Endothelial cell of umbilical vein (primary cell): ENCODE data around the gene MYO7B. TPM values are rescaled to one million over a fixed set of nuclear protein-coding genes. Genes with fewer than 3 reads are reported as not detected.

Experiments used
- BruUV-seq: library from RNA; stranded (reverse); fragments of 400-500 nt; replicated peaks from 2 replicates; lab custom pipeline; 2021; lab: Mats Ljungman, UMichigan
- CTCF ChIA-PET: fragments of 300-600, 350-600 bp; sonication (Branson Sonifier 250); formaldehyde crosslinking; loops from one replicate; lab custom pipeline; 2021; ENCODE audit warnings: antibody characterized with exemption, inconsistent platforms; lab: Charles Lee
- POLR2A ChIA-PET: fragments of 300-600, 350-600 bp; sonication (Branson Sonifier 250); formaldehyde crosslinking; loops from one replicate; lab custom pipeline; 2021; ENCODE audit warnings: antibody characterized with exemption, inconsistent platforms; lab: Charles Lee
- DNase-seq: peaks from one replicate; pipeline ENCODE4 v3.0.0-alpha.2; 2011; ENCODE audit warnings: low read depth, low spot score
- FAIRE-seq: peaks from 2 replicates; lab custom pipeline; 2011; peaks lifted over from hg19 to GRCh38; lab: Jason Lieb, UNC
- H2AFZ ChIP-seq: 2 replicates; pipeline ENCODE4 v1.6.0; 2012; ENCODE audit warnings: low read depth, low read length, control low read depth, inconsistent platforms
- H3K27ac ChIP-seq: 2 replicates; pipeline ENCODE4 v1.5.1; 2011; ENCODE audit warnings: low read depth, mild to moderate bottlenecking, control low read depth, low read length, moderate library complexity; ENCODE audit not compliant: insufficient read depth
- H3K27me3 ChIP-seq, 2 experiments: 2 replicates each; pipeline versions ENCODE4 v1.6.0 to v1.6.1; 2011; ENCODE audit warnings: low read length in 2 of 2, mixed read lengths in 1 of 2; ENCODE audit not compliant: control insufficient read depth in 2 of 2, insufficient read depth in 2 of 2
- H3K36me3 ChIP-seq, 2 experiments: 2 replicates in 1 of 2; 3 replicates in 1 of 2; pipeline ENCODE4 v1.5.1; 2011; ENCODE audit warnings: low read length in 2 of 2, mild to moderate bottlenecking in 1 of 2, moderate library complexity in 1 of 2; ENCODE audit not compliant: control insufficient read depth in 2 of 2, insufficient read depth in 2 of 2; ENCODE audit errors: extremely low read depth in 1 of 2
- H3K4me1 ChIP-seq: 3 replicates; pipeline ENCODE4 v1.5.1; 2011; ENCODE audit warnings: mild to moderate bottlenecking, low read length; ENCODE audit not compliant: control insufficient read depth, insufficient read depth; ENCODE audit errors: extremely low read depth
- H3K4me2 ChIP-seq: 2 replicates; pipeline ENCODE4 v1.6.1; 2011; ENCODE audit warnings: low read length, control low read depth, mixed read lengths; ENCODE audit not compliant: insufficient read depth
- H3K4me3 ChIP-seq, 3 experiments: fragments of 200-600 bp in 1 of 3; sonication (generic), shearing (Covaris generic) in 1 of 3; replicated peaks in 1 of 3; 2 replicates each; pipeline ENCODE4 v1.5.1; 2011 to 2016; ENCODE audit warnings: control low read depth in 3 of 3, low read length in 3 of 3, mild to moderate bottlenecking in 2 of 3, inconsistent platforms in 1 of 3, low read depth in 1 of 3, moderate library complexity in 1 of 3; ENCODE audit not compliant: insufficient read depth in 1 of 3
- H3K79me2 ChIP-seq: 2 replicates; pipeline ENCODE4 v1.6.0; 2012; ENCODE audit warnings: low read length, inconsistent platforms; ENCODE audit not compliant: control insufficient read depth, insufficient read depth
- H3K9ac ChIP-seq: replicated peaks from 2 replicates; pipeline ENCODE3; 2011; ENCODE audit warnings: low read length, control low read depth; ENCODE audit not compliant: insufficient read depth; ENCODE audit errors: extremely low read depth
- H3K9me1 ChIP-seq: replicated peaks from 3 replicates; pipeline ENCODE4 v1.6.0; 2011; ENCODE audit warnings: mild to moderate bottlenecking, low read length; ENCODE audit not compliant: control insufficient read depth, insufficient read depth; ENCODE audit errors: extremely low read depth
- H3K9me3 ChIP-seq: replicated peaks from 2 replicates; pipeline ENCODE4 v1.5.1; 2012; ENCODE audit warnings: low read length, inconsistent platforms; ENCODE audit not compliant: control insufficient read depth, insufficient read depth
- H4K20me1 ChIP-seq: replicated peaks from 2 replicates; pipeline ENCODE3; 2011; ENCODE audit warnings: mild to moderate bottlenecking, low read length; ENCODE audit not compliant: control insufficient read depth, insufficient read depth; ENCODE audit errors: extremely low read depth
- CTCF ChIP-seq, 2 donors: IDR thresholded peaks; 1 replicate in 1 of 2; 2 replicates in 1 of 2; pipeline ENCODE4 v1.5.1; 2011; ENCODE audit warnings: low read length in 2 of 2, mild to moderate bottlenecking in 2 of 2, moderate library complexity in 2 of 2, control low read depth in 1 of 2, inconsistent platforms in 1 of 2, low read depth in 1 of 2; ENCODE audit not compliant: insufficient read depth in 1 of 2; ENCODE audit errors: extremely low read depth in 1 of 2
- EZH2 ChIP-seq: IDR thresholded peaks from 2 replicates; pipeline ENCODE4 v1.6.1; 2012; ENCODE audit warnings: borderline replicate concordance, low read depth, mild to moderate bottlenecking, moderate library complexity, low read length, inconsistent platforms; ENCODE audit not compliant: severe bottlenecking
- FOS ChIP-seq: IDR thresholded peaks from 2 replicates; pipeline ENCODE4 v1.6.1; 2011; ENCODE audit warnings: mild to moderate bottlenecking, low read length, moderate library complexity, borderline replicate concordance; ENCODE audit not compliant: insufficient read depth
- GATA2 ChIP-seq: IDR thresholded peaks from 2 replicates; pipeline ENCODE4 v1.7.0; 2011; ENCODE audit warnings: low read depth, mild to moderate bottlenecking, moderate library complexity, mixed read lengths, low read length; ENCODE audit not compliant: insufficient read length, insufficient read depth
- JUN ChIP-seq: IDR thresholded peaks from 2 replicates; pipeline ENCODE4 v1.6.1; 2011; ENCODE audit warnings: borderline replicate concordance, low read depth; ENCODE audit not compliant: insufficient read length, insufficient read depth
- MAX ChIP-seq: IDR thresholded peaks from 2 replicates; pipeline ENCODE4 v1.6.1; 2011; ENCODE audit not compliant: insufficient read depth, insufficient read length
- MYC ChIP-seq: IDR thresholded peaks from one replicate; pipeline ENCODE4 v1.6.1; 2011; ENCODE audit warnings: mild to moderate bottlenecking, low read depth, low read length
- POLR2A ChIP-seq: IDR thresholded peaks from 2 replicates; pipeline ENCODE4 v1.6.1; 2012; ENCODE audit warnings: low read depth, mild to moderate bottlenecking, control low read depth, low read length
- POLR2AphosphoS5 ChIP-seq: IDR thresholded peaks from 2 replicates; pipeline ENCODE4 v1.6.1; 2012; ENCODE audit warnings: low read depth, mild to moderate bottlenecking, control low read depth, low read length, moderate library complexity; ENCODE audit not compliant: insufficient read depth
- dilution Hi-C: fragments of 300-500 bp; cut with MboI; formaldehyde crosslinking; loops from one replicate; pipeline ENCODE4 v1.15.0; 2019; ENCODE audit warnings: low sequenced_read_pairs; ENCODE audit not compliant: extremely low pct_ligation_motif_present
- intact Hi-C: fragments of 100-400 bp; cut with micrococcal nuclease; formaldehyde crosslinking; loops from one replicate; pipeline ENCODE4 v1.10.0; 2022
- polyA plus RNA-seq, 4 experiments: library from polyadenylated mRNA; depleted of rRNA in 3 of 4; stranded (reverse) in 3 of 4; unstranded in 1 of 4; fragments of >200 nt; gene quantifications; 2 replicates each; pipeline versions ENCODE4 v1.2.1 to v1.2.3, GENCODE V29; 2011 to 2012; ENCODE audit warnings: missing spikeins in 1 of 4
- total RNA-seq: library from RNA; stranded (reverse); gene quantifications from 2 replicates; pipeline ENCODE4 v1.2.3, GENCODE V29; 2021

The MYO7B gene
- total and polyA plus RNA-seq, 2 donors (not counting 3 experiments of a cell fraction or from before 2014, with no cell fraction given) = 0.17 TPM; not detected in 1

- BruUV-seq = no TSS peak
- no peak overlapping the region for H3K4me2 ChIP-seq
- H3K9me1 ChIP-seq = no peaks in the 10 kb centered on the region
- H3K27ac ChIP-seq = no peak overlapping the region
- POLR2A ChIA-PET = no interaction called here
- DNase-seq = no peak
- peaks cover 8% of the 10 kb centered on the region for H3K4me1 ChIP-seq
- no peak overlapping the region for H3K4me3 ChIP-seq
- dilution Hi-C loops = no loop called here
- no peaks in the 10 kb centered on the region for H3K79me2 ChIP-seq
- no peaks in the 10 kb centered on the region for H3K27me3 ChIP-seq
- intact Hi-C loops = no loop called here
- no peak for FAIRE-seq
- H4K20me1 ChIP-seq = no peaks in the 10 kb centered on the region
- H3K9ac ChIP-seq = no peak overlapping the region
- H2AFZ ChIP-seq = no peak overlapping the region
- no peaks in the 10 kb centered on the region for H3K9me3 ChIP-seq
- CTCF ChIA-PET = interaction anchor here (1.5 to 12.1 kb wide), 3 partner anchors 42 to 62 kb away, joined by 3 to 424 read pairs (median 5); no protein-coding TSS in a partner anchor
- TF ChIP-seq MYC (no peak), POLR2AphosphoS5 (no peak), FOS (no peak), EZH2 (no peak), MAX (no peak), CTCF (IDR thresholded peaks at IDR 0.05; ENCODE audit: extremely low read depth in 1 of 2, insufficient read depth in 1 of 2, low read depth in 1 of 2, low read length in 2 of 2) (no peak), POLR2A (no peak), JUN (no peak), GATA2 (no peak)
- peaks cover 0 to 9% of the 10 kb centered on the region in 2 experiments for H3K36me3 ChIP-seq
Measured at GRCh38 chr2:127654084-127654837, 118.8 kb downstream of the MYO7B start.
